ENCODE measurements around the gene CALML4. TPM values are rescaled to one million over a fixed set of nuclear protein-coding genes. Genes with fewer than 3 reads are reported as not detected.
"Not testable (repeated sequence)": the region's sequence is repeated elsewhere in the genome, so short reads cannot be mapped to it uniquely, and the experiment has no call there.

The CALML4 gene
- total RNA-seq, 2 experiments from 2014 or later, result 28.7 to 32.5 TPM

GRCh38 chr15:68217341-68217740 lies 12.2 kb upstream of the CALML4 start:
- Histone ChIP-seq H4K20me1 (ENCODE audit: insufficient read depth, low read length) (no peaks in the 10 kb centered on the region), H3K4me1 (ENCODE audit: insufficient read depth, low read length, poor library complexity, severe bottlenecking) (no peaks in the 10 kb centered on the region), H3K4me3 (ENCODE audit: low read depth, low read length, poor library complexity, severe bottlenecking) (no peak overlapping the region), H3K36me3 (ENCODE audit: insufficient read depth, low read length) (peaks cover 71% of the 10 kb centered on the region), H3K9me3 (ENCODE audit: low read length) (no peaks in the 10 kb centered on the region), H3K9me2 (ENCODE audit: insufficient read depth, low read length) (no peaks in the 10 kb centered on the region), H3K4me2 (ENCODE audit: low read length) (no peak overlapping the region), H3K27ac (ENCODE audit: low read depth, low read length, poor library complexity, severe bottlenecking) (no peak overlapping the region), H2AFZ (ENCODE audit: low read length) (no peak overlapping the region), H3K79me2 (ENCODE audit: insufficient read depth, low read depth, low read length) (peaks cover 55% of the 10 kb centered on the region; the same call in 1 of the 2 replicates)
- TF ChIP-seq EZH2phosphoT487 (IDR thresholded peaks at IDR 0.05; ENCODE audit: borderline replicate concordance, low read depth, low read length), result no peak
- TF ChIP-seq CTCF (conservative IDR thresholded peaks at IDR 0.05; ENCODE audit: low read length), result no peak
- intact Hi-C loops (cut with micrococcal nuclease; ENCODE audit: unreplicated experiment), result no loop called here
- ChIA-PET CTCF (ENCODE audit: unreplicated experiment) (no interaction called here), POLR2A (no interaction called here)
- no TSS peak for BruUV-seq (replicated peaks)
- DNase-seq (ENCODE audit: low spot score), result no peak

GRCh38 chr15:68214838-68215254 lies 9.7 kb upstream of the CALML4 start:
- Histone ChIP-seq H2AFZ (ENCODE audit: low read length) (no peak overlapping the region), H3K4me3 (ENCODE audit: low read depth, low read length, poor library complexity, severe bottlenecking) (no peak overlapping the region), H3K36me3 (ENCODE audit: insufficient read depth, low read length) (peaks cover 77% of the 10 kb centered on the region), H3K9me2 (ENCODE audit: insufficient read depth, low read length) (no peaks in the 10 kb centered on the region), H3K79me2 (ENCODE audit: insufficient read depth, low read depth, low read length) (peaks cover 48% of the 10 kb centered on the region; the same call in 1 of the 2 replicates), H3K27ac (ENCODE audit: low read depth, low read length, poor library complexity, severe bottlenecking) (no peak overlapping the region), H3K4me2 (ENCODE audit: low read length) (no peak overlapping the region), H3K4me1 (ENCODE audit: insufficient read depth, low read length, poor library complexity, severe bottlenecking) (peaks cover 23% of the 10 kb centered on the region), H3K9me3 (ENCODE audit: low read length) (no peaks in the 10 kb centered on the region), H4K20me1 (ENCODE audit: insufficient read depth, low read length) (no peaks in the 10 kb centered on the region)
- no peak for TF ChIP-seq CTCF (conservative IDR thresholded peaks at IDR 0.05; ENCODE audit: low read length)
- TF ChIP-seq EZH2phosphoT487 (IDR thresholded peaks at IDR 0.05; ENCODE audit: borderline replicate concordance, low read depth, low read length), result no peak
- BruUV-seq (replicated peaks), result no TSS peak
- ChIA-PET POLR2A (interaction anchor here (2.0 kb wide), 1 partner anchor 10 kb away, joined by 8 read pairs; no protein-coding TSS in a partner anchor), CTCF (ENCODE audit: unreplicated experiment) (no interaction called here)
- intact Hi-C loops (cut with micrococcal nuclease; ENCODE audit: unreplicated experiment), result no loop called here
- no peak for DNase-seq (ENCODE audit: low spot score)

GRCh38 chr15:68213991-68214837 lies 9.1 kb upstream of the CALML4 start:
- Histone ChIP-seq H3K9me3 (ENCODE audit: low read length) (no peaks in the 10 kb centered on the region), H3K4me3 (ENCODE audit: low read depth, low read length, poor library complexity, severe bottlenecking) (no peak overlapping the region), H3K9me2 (ENCODE audit: insufficient read depth, low read length) (no peaks in the 10 kb centered on the region), H3K4me2 (ENCODE audit: low read length) (no peak overlapping the region), H3K27ac (ENCODE audit: low read depth, low read length, poor library complexity, severe bottlenecking) (no peak overlapping the region), H3K79me2 (ENCODE audit: insufficient read depth, low read depth, low read length) (peaks cover 45% of the 10 kb centered on the region; the same call in 1 of the 2 replicates), H3K36me3 (ENCODE audit: insufficient read depth, low read length) (peaks cover 75% of the 10 kb centered on the region), H4K20me1 (ENCODE audit: insufficient read depth, low read length) (no peaks in the 10 kb centered on the region), H2AFZ (ENCODE audit: low read length) (no peak overlapping the region), H3K4me1 (ENCODE audit: insufficient read depth, low read length, poor library complexity, severe bottlenecking) (peaks cover 29% of the 10 kb centered on the region)
- DNase-seq (ENCODE audit: low spot score), result no peak
- intact Hi-C loops (cut with micrococcal nuclease; ENCODE audit: unreplicated experiment), result no loop called here
- TF ChIP-seq CTCF (conservative IDR thresholded peaks at IDR 0.05; ENCODE audit: low read length) (no peak), EZH2phosphoT487 (IDR thresholded peaks at IDR 0.05; ENCODE audit: borderline replicate concordance, low read depth, low read length) (no peak)
- ChIA-PET POLR2A (interaction anchor here (0.6 kb wide), 1 partner anchor 12 kb away, joined by 6 read pairs; no protein-coding TSS in a partner anchor), CTCF (ENCODE audit: unreplicated experiment) (no interaction called here)
- no TSS peak for BruUV-seq (replicated peaks)

- POLR2A ChIA-PET; BruUV-seq (replicated peaks); intact Hi-C loops (cut with micrococcal nuclease; ENCODE audit: unreplicated experiment); DNase-seq (ENCODE audit: low spot score); H4K20me1 ChIP-seq (ENCODE audit: insufficient read depth, low read length); H3K9me3 ChIP-seq (ENCODE audit: low read length); H3K9me2 ChIP-seq (ENCODE audit: insufficient read depth, low read length); H3K4me3 ChIP-seq (ENCODE audit: low read depth, low read length, poor library complexity, severe bottlenecking); H3K27ac ChIP-seq (ENCODE audit: low read depth, low read length, poor library complexity, severe bottlenecking); H2AFZ ChIP-seq (ENCODE audit: low read length); H3K4me2 ChIP-seq (ENCODE audit: low read length); CTCF ChIA-PET (ENCODE audit: unreplicated experiment): not testable (repeated sequence)
- Histone ChIP-seq H3K79me2 (ENCODE audit: insufficient read depth, low read depth, low read length) (peaks cover 44% of the 10 kb centered on the region; the same call in 1 of the 2 replicates), H3K36me3 (ENCODE audit: insufficient read depth, low read length) (peaks cover 75% of the 10 kb centered on the region), H3K4me1 (ENCODE audit: insufficient read depth, low read length, poor library complexity, severe bottlenecking) (peaks cover 37% of the 10 kb centered on the region)
Observed at GRCh38 chr15:68213491-68213845, 8.3 kb upstream of the CALML4 start.

All from OCI-LY7 (cell line).